Measurements from ENCODE around the gene C3orf18. TPM values are rescaled to one million over a fixed set of nuclear protein-coding genes. Genes with fewer than 3 reads are reported as not detected.

The C3orf18 gene
- total and polyA plus RNA-seq, 11 donors = 25.4 to 56.8 (median 35.8) TPM

DNA sequence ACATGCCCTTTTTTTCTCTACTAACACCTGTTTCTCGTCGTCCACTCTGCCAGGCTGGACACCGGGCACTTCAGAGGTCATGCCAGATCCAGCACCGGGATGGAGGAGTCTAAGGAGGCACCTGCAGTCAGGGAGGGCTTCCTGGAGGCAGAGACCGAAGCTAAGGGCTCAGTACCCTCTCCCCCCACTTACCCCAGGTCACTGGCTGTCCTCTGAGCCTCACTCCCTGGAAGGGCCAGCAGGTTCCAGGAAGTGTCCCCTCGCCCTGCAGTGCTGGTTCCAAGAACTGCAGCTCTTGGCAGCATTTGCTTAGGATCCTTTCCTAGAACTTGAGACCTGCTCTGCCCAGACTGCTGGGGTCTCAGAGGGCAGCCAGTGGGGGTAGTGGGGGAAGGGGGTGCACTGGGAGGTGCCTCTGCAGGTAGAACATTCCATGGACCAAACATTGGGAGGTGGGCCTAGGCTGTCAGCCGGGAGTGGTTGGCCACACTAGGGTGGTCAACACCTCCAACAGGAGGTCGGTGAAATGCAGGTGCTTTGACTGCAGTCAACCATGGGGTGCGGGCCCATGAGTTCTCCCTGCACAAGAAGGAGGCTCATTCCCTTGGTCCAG, 32.7 kb upstream of the C3orf18 start:
- ATAC-seq = no peak
- intact Hi-C loops (cut with DNase I) = loop anchor here in 1 of 10 donors (2.0 kb wide), 1 partner anchor 13 kb away; no protein-coding TSS in a partner anchor
- Histone ChIP-seq H3K9me3 (no peaks in the 10 kb centered on the region), H3K36me3 (peaks cover 0 to 16% (median 3%) of the 10 kb centered on the region in 9 donors), H3K27me3 (no peaks in the 10 kb centered on the region), H3K27ac (peak overlapping the region; percentile 93 to 100 (median 98)), H3K4me1 (peaks cover 15 to 68% (median 58%) of the 10 kb centered on the region in 12 donors), H3K4me3 (no peak overlapping the region)
- WGBS, 4 donors = 61 to 71% (median 65%) methylated on average over 8 to 9 of the region's 9 CpGs
- TF ChIP-seq POLR2A (IDR thresholded peaks at IDR 0.05) (no peak), CTCF (IDR thresholded peaks at IDR 0.05) (no peak)
- DNase-seq = peak in 1 of 5 donors; percentile 54

DNA sequence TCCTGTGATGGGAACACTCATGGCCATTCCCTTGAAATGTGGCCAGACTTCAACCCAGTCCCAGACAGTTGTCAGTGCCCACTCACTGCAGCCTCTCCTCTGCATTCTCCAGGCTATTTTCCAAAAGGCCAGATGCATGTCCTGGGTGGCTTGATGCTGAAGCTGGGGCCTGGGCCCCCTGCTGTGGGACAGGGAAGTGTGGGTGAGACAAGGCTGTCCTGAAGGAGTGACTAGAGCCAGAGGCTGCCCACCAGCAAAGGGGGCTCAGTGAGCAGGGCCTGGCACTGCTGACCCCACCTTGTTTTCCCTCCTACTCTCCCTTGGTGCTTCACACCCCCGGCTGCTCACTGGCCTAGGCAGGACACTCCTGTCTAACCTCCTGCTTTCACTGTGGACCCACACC, 32.2 kb upstream of the C3orf18 start:
- TF ChIP-seq POLR2A (IDR thresholded peaks at IDR 0.05) = no peak
- TF ChIP-seq CTCF (IDR thresholded peaks at IDR 0.05) = no peak
- H3K36me3 ChIP-seq = peaks cover 0 to 10% (median 3%) of the 10 kb centered on the region in 9 donors
- intact Hi-C loops (cut with DNase I) = loop anchor here in 1 of 10 donors (2.0 kb wide), 1 partner anchor 13 kb away; no protein-coding TSS in a partner anchor
- H3K4me1 ChIP-seq = peaks cover 15 to 65% (median 53%) of the 10 kb centered on the region in 12 donors
- H3K27me3 ChIP-seq = no peaks in the 10 kb centered on the region
- 78 to 90% (median 85%) methylated on average over 1 of the region's 1 CpG for WGBS, 4 donors
- H3K27ac ChIP-seq = peak overlapping the region; percentile 93 to 100 (median 98)
- DNase-seq = peak in 2 of 5 donors; percentile 25 to 51
- H3K4me3 ChIP-seq = no peak overlapping the region
- ATAC-seq = no peak
- H3K9me3 ChIP-seq = no peaks in the 10 kb centered on the region

DNA sequence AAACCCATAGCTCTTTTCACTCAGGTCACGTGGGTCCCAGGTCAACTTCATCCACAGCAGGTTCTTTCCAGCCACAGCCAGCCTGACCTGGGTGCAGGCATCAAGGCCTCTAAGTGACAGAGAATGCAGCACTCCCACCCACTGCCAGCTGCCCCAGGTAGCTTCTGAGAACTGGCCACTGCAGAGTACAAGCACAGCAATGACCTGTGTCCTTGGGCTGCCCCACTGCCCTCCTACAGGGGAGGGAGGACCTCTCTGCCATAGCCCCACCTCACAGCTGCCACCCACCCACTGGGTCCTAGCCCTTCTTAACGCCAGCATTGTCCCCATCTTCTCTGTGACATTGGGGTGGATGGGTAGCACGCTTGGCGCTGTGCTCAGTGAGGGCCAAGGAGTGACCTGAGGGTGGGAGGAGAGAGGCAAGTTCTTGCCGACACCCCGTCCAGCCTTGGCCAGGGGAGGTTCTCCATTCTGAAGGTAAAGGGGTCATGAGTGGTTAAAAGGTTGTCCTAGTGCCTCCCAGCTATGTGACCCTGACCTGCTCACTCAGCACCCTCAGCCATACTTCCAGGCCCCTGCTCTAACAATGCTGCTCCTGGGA, 31.7 kb upstream of the C3orf18 start:
- DNase-seq (no peak), ATAC-seq (no peak)
- peaks cover 15 to 63% (median 48%) of the 10 kb centered on the region in 12 donors for H3K4me1 ChIP-seq
- peak overlapping the region; percentile 93 to 100 (median 98) for H3K27ac ChIP-seq
- 73 to 94% (median 80%) methylated on average over 6 of the region's 6 CpGs for WGBS, 4 donors
- peaks cover 0 to 5% (median 0%) of the 10 kb centered on the region in 9 donors for H3K36me3 ChIP-seq
- H3K4me3 ChIP-seq = no peak overlapping the region
- no peaks in the 10 kb centered on the region for H3K27me3 ChIP-seq
- no peak for TF ChIP-seq CTCF (IDR thresholded peaks at IDR 0.05)
- TF ChIP-seq POLR2A (IDR thresholded peaks at IDR 0.05) = no peak
- no peaks in the 10 kb centered on the region for H3K9me3 ChIP-seq
- intact Hi-C loops (cut with DNase I) = no loop called here

GRCh38 chr3:50594253-50594785, 26.8 kb upstream of the C3orf18 start:
- H3K9me3 ChIP-seq = no peaks in the 10 kb centered on the region
- no peak for DNase-seq
- WGBS, 4 donors = 21 to 43% (median 38%) methylated on average over 2 of the region's 2 CpGs
- no peaks in the 10 kb centered on the region for H3K27me3 ChIP-seq
- H3K4me1 ChIP-seq = peaks cover 5 to 63% (median 26%) of the 10 kb centered on the region in 12 donors
- H3K27ac ChIP-seq = no peak overlapping the region
- ATAC-seq = no peak
- intact Hi-C loops (cut with DNase I) = no loop called here
- H3K36me3 ChIP-seq = no peaks in the 10 kb centered on the region
- TF ChIP-seq CTCF (IDR thresholded peaks at IDR 0.05) = no peak
- no peak for TF ChIP-seq POLR2A (IDR thresholded peaks at IDR 0.05)
- H3K4me3 ChIP-seq = no peak overlapping the region

All from heart left ventricle (tissue), 16 donors.